ENCODE measurements around the gene CHSY3. TPM values are rescaled to one million over a fixed set of nuclear protein-coding genes. Genes with fewer than 3 reads are reported as not detected.

CHSY3 gene
- total RNA-seq, 1 donor = 9.9 TPM

DNA sequence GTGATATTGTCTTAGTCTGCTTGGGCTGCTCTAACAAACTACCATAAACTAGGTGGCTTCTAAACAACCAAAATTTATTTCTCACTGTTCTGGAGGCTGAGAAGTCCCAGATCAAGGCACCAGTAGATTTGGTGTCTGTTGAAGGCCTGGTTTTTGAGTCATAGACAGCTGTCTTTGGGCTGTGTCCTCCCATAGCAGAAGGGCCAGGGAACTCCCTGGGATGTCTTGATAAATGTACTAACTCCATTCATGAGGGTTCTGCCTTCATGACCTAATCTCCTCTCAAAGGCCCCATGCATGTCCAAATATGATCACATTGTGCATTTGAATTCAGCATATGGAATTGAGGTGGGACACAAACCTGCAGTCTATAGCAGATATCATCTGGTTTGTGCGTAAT is 121.2 kb downstream of the CHSY3 start:
- TF ChIP-seq, protein P1, sequence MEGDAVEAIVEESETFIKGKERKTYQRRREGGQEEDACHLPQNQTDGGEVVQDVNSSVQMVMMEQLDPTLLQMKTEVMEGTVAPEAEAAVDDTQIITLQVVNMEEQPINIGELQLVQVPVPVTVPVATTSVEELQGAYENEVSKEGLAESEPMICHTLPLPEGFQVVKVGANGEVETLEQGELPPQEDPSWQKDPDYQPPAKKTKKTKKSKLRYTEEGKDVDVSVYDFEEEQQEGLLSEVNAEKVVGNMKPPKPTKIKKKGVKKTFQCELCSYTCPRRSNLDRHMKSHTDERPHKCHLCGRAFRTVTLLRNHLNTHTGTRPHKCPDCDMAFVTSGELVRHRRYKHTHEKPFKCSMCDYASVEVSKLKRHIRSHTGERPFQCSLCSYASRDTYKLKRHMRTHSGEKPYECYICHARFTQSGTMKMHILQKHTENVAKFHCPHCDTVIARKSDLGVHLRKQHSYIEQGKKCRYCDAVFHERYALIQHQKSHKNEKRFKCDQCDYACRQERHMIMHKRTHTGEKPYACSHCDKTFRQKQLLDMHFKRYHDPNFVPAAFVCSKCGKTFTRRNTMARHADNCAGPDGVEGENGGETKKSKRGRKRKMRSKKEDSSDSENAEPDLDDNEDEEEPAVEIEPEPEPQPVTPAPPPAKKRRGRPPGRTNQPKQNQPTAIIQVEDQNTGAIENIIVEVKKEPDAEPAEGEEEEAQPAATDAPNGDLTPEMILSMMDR (IDR thresholded peaks at IDR 0.05; ENCODE audit: insufficient read depth, low read depth, low read length) = no peak
- no peak overlapping the region for H3K4me3 ChIP-seq (ENCODE audit: low read depth, low read length)
- DNase-seq (ENCODE audit: low read depth) = no peak

GRCh38 chr5:130032807-130033206 is 128.5 kb downstream of the CHSY3 start:
- no peak overlapping the region for H3K4me3 ChIP-seq (ENCODE audit: low read depth, low read length)
- no peak for DNase-seq (ENCODE audit: low read depth)
- TF ChIP-seq, protein P1 (IDR thresholded peaks at IDR 0.05; ENCODE audit: insufficient read depth, low read depth, low read length) = no peak

- H3K4me3 ChIP-seq (ENCODE audit: low read depth, low read length) = no peak overlapping the region
- TF ChIP-seq, protein P1 (IDR thresholded peaks at IDR 0.05; ENCODE audit: insufficient read depth, low read depth, low read length) = no peak
- peak; percentile 31 for DNase-seq (ENCODE audit: low read depth)
Measured at GRCh38 chr5:130034566-130035210, 130.4 kb downstream of the CHSY3 start.

GRCh38 chr5:130035388-130035787 is 131.1 kb downstream of the CHSY3 start:
- no peak overlapping the region for H3K4me3 ChIP-seq (ENCODE audit: low read depth, low read length)
- TF ChIP-seq, protein P1 (IDR thresholded peaks at IDR 0.05; ENCODE audit: insufficient read depth, low read depth, low read length) = no peak
- DNase-seq (ENCODE audit: low read depth) = no peak

- no peak for DNase-seq (ENCODE audit: low read depth)
- no peak overlapping the region for H3K4me3 ChIP-seq (ENCODE audit: low read depth, low read length)
- TF ChIP-seq, protein P1 (IDR thresholded peaks at IDR 0.05; ENCODE audit: insufficient read depth, low read depth, low read length) = no peak
Measured at GRCh38 chr5:130037905-130038304, 133.6 kb downstream of the CHSY3 start.

DNA sequence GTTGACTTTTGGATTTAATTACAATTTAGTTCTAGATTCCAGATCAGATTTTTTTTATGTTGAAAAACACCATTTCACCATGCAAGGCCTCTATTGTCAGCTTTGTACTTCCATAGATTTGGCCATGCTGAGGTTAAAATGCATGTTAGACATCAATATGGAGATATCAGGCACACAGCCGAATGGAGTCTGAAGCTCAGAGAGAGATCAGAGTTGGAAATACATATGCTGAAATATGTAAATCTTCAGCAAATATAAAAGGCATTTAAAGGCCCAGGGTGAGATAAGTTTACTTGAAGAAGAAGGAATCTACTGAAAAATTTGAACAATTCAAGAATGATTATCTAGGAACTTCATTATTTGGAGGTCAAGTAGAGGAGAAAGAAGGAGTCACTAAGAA is 139.6 kb downstream of the CHSY3 start:
- TF ChIP-seq, protein P1 (IDR thresholded peaks at IDR 0.05; ENCODE audit: insufficient read depth, low read depth, low read length) = no peak
- H3K4me3 ChIP-seq (ENCODE audit: low read depth, low read length) = no peak overlapping the region
- DNase-seq (ENCODE audit: low read depth) = no peak

GRCh38 chr5:130045334-130045733 is 141.1 kb downstream of the CHSY3 start:
- TF ChIP-seq, protein P1 (IDR thresholded peaks at IDR 0.05; ENCODE audit: insufficient read depth, low read depth, low read length) = no peak
- no peak overlapping the region for H3K4me3 ChIP-seq (ENCODE audit: low read depth, low read length)
- DNase-seq (ENCODE audit: low read depth) = no peak
